Heart left ventricle (tissue), 13 donors: Measurements from ENCODE around the gene CNN3.

Experiments used
- CTCF ChIP-seq, 12 donors: fragments of 200-600 bp; sonication (generic) in 4 of 12; IDR thresholded peaks; one replicate each; pipeline versions ENCODE4 v1.5.0 to v1.8.0; 2018 to 2022; ENCODE audit warnings: antibody characterized with exemption in 12 of 12, mild to moderate bottlenecking in 5 of 12
- POLR2A ChIP-seq, 2 donors: fragments of 450-650 bp; IDR thresholded peaks; one replicate each; pipeline ENCODE4 v1.6.1; 2017; ENCODE audit warnings: antibody characterized with exemption in 2 of 2, mild to moderate bottlenecking in 2 of 2, moderate library complexity in 2 of 2
- donor health status: ischemic (EF 13 %, LVEDD 7.1; RV severe dilation, severe dysfunction).
- donor health status: DM: no; HTN: yes; CAD: no.
- donor health status: DM: no; HTN: no; CAD: no.
- donor health status: ischemic (EF 25% LVEDD 6.9; RV normal size, moderate dysfunction).
- donor health status: ischemic (EF 25% LVEDD 5.7; RV mildly dilated, moderate dysfunction).
- donor health status: ischemic (EF 35%, LVEDD 5.7; RV mildly dilated, moderate dysfunction).
- donor health status: nonischemic (EF 11% LVEDD 7.7; RV severe dilation, severe dysfunction).
- donor health status: DM: yes; HTN: yes; CAD: no.
- donor health status: PGD.
- donor health status: ischemic (EF 29% LVEDD 5.4; RV normal size, mild dysfunction).
- donor health status: nonischemic (EF 23%, LVEDD 6.1; RV moderate dilation, normal function).

GRCh38 chr1:94886361-94886760 lies 40.5 kb downstream of the CNN3 start:
- TF ChIP-seq CTCF (IDR thresholded peaks at IDR 0.05) (no peak), POLR2A (IDR thresholded peaks at IDR 0.05) (no peak)
